ENCODE results near the gene CPXM2.

- TF ChIP-seq FOXJ3 (CRISPR knock-in tag; IDR thresholded peaks at IDR 0.05) (no peak), RFX5 (IDR thresholded peaks at IDR 0.05; ENCODE audit: low read length) (no peak), CTCF (IDR thresholded peaks at IDR 0.05) (no peak), IRF3 (IDR thresholded peaks at IDR 0.05; ENCODE audit: low read depth, low read length) (no peak), YY1 (IDR thresholded peaks at IDR 0.05; ENCODE audit: low read depth) (no peak)
Measured at GRCh38 chr10:123761038-123761428, 130.6 kb downstream of the CPXM2 start.

All from SK-N-SH (cell line).